ENCODE data around the gene RPL15. TPM values are rescaled to one million over a fixed set of nuclear protein-coding genes. Genes with fewer than 3 reads are reported as not detected.

RPL15 gene
- total RNA-seq, 1 donor from 2014 or later = 1,696 TPM

- intact Hi-C loops (cut with micrococcal nuclease) = no loop called here
- H3K27ac Mint-ChIP-seq = no peak overlapping the region
- H3K27me3 Mint-ChIP-seq (ENCODE audit: insufficient read depth) = no peaks in the 10 kb centered on the region
- H3K36me3 Mint-ChIP-seq (ENCODE audit: low read depth) = peaks cover 5% of the 10 kb centered on the region
- no peak overlapping the region for H3K4me3 Mint-ChIP-seq
- no peak for DNase-seq (ENCODE audit: low spot score)
- H3K9me3 Mint-ChIP-seq = no peaks in the 10 kb centered on the region
- H3K4me1 Mint-ChIP-seq (ENCODE audit: low read depth) = peaks cover 9% of the 10 kb centered on the region
These were observed 43.7 kb downstream of the RPL15 start for GRCh38 chr3:23960649-23961048.

- Mint-ChIP-seq H3K4me1 (ENCODE audit: low read depth) (peaks cover 9% of the 10 kb centered on the region), H3K4me3 (no peak overlapping the region), H3K27ac (no peak overlapping the region), H3K9me3 (no peaks in the 10 kb centered on the region), H3K36me3 (ENCODE audit: low read depth) (peaks cover 5% of the 10 kb centered on the region), H3K27me3 (ENCODE audit: insufficient read depth) (no peaks in the 10 kb centered on the region)
- DNase-seq (ENCODE audit: low spot score) = no peak
- intact Hi-C loops (cut with micrococcal nuclease) = no loop called here
These were observed 44.1 kb downstream of the RPL15 start for GRCh38 chr3:23961066-23961465.

DNA sequence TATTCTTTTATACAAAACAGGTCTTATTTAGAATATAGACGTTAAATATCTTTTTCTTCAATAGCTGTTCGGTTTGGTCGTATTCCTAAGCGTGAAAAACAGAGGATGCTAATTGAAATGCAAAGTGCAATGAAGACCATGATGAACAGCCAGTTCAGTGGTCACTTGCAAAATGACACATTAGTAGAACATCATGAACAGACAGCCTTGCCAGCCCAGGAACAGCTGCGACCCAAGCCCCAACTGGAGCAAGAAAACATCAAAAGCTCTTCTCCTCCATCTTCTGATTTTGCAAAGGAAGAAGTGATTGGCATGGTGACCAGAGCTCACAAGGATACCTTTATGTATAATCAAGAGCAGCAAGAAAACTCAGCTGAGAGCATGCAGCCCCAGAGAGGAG lies 45.0 kb downstream of the RPL15 start:
- no peak for DNase-seq (ENCODE audit: low spot score)
- Mint-ChIP-seq H3K27me3 (ENCODE audit: insufficient read depth) (no peaks in the 10 kb centered on the region), H3K4me3 (no peak overlapping the region), H3K27ac (no peak overlapping the region), H3K36me3 (ENCODE audit: low read depth) (peaks cover 5% of the 10 kb centered on the region), H3K9me3 (no peaks in the 10 kb centered on the region), H3K4me1 (ENCODE audit: low read depth) (peaks cover 9% of the 10 kb centered on the region)
- intact Hi-C loops (cut with micrococcal nuclease) = no loop called here

DNA sequence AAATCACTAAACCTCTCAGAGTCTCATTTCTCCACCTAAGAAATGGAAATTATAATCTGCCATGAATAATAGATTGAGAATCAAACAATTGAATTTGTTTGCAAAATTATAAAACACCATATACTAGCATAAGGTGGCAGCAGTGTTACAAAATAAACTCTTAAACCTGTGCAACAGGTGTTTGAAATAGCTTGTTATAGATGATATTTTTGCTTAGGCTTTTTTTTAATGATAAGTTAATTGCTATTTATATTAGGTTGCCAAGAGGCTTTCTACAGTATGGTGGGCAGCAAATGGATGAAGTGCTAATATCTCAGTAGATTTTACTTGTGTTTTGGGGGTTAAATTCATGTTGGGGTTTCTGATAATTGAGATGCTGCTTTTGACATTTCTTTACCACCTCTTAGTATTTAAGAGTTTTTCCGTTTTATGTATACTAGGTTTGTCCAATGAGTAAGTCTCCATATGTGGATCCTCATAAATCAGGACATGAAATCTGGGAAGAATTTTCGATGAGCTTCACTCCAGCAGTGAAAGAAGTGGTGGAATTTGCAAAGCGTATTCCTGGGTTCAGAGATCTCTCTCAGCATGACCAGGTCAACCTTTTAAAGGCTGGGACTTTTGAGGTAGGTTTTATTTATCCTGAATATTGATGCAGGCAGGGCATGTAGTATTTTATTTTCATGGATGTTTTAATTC lies 47.8 kb downstream of the RPL15 start:
- no peak overlapping the region for H3K4me3 Mint-ChIP-seq
- H3K27ac Mint-ChIP-seq = no peak overlapping the region
- H3K9me3 Mint-ChIP-seq = no peaks in the 10 kb centered on the region
- peaks cover 6% of the 10 kb centered on the region for H3K36me3 Mint-ChIP-seq (ENCODE audit: low read depth)
- intact Hi-C loops (cut with micrococcal nuclease) = no loop called here
- H3K27me3 Mint-ChIP-seq (ENCODE audit: insufficient read depth) = no peaks in the 10 kb centered on the region
- DNase-seq (ENCODE audit: low spot score) = no peak
- H3K4me1 Mint-ChIP-seq (ENCODE audit: low read depth) = peaks cover under 1% of the 10 kb centered on the region

GRCh38 chr3:23966328-23966727 lies 49.4 kb downstream of the RPL15 start:
- Mint-ChIP-seq H3K4me3 (no peak overlapping the region), H3K27me3 (ENCODE audit: insufficient read depth) (no peaks in the 10 kb centered on the region), H3K9me3 (no peaks in the 10 kb centered on the region), H3K36me3 (ENCODE audit: low read depth) (peaks cover 6% of the 10 kb centered on the region), H3K4me1 (ENCODE audit: low read depth) (no peaks in the 10 kb centered on the region), H3K27ac (no peak overlapping the region)
- DNase-seq (ENCODE audit: low spot score) = no peak
- intact Hi-C loops (cut with micrococcal nuclease) = no loop called here

DNA sequence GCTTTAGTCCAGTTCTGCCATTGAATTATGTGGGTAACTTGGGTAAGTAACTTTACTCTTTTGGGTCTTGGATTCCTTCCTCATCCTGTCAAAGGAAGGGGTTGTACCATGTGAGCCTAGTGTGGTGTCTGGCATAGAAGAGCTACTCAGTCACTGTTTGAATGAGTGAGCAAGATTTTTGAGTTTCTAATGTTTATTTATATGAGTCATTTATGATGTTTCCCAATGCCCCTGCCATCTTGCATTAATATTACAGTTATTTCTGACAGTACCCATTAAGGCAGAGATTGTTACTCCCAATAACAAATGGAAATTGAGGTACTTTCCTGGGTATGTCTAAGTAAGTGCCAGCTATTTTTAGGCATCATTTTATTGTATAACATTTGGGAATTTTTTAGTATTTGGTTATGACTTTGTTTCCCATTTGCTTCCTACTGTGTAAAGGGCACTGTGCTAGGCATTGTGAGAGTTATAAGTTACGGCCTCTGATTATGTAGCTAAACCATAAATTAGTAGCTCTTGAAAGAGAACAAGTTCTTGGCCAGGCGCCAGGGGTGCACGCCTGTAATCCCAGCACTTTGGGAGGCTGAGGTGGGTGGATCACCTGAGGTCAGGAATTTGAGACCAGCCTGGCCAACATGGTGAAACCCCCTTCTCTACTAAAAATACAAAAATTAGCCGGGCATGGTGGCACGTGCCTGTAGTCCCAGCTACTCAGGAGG lies 51.7 kb downstream of the RPL15 start:
- Mint-ChIP-seq H3K27ac (no peak overlapping the region), H3K4me3 (no peak overlapping the region), H3K9me3 (no peaks in the 10 kb centered on the region), H3K4me1 (ENCODE audit: low read depth) (no peaks in the 10 kb centered on the region), H3K27me3 (ENCODE audit: insufficient read depth) (no peaks in the 10 kb centered on the region), H3K36me3 (ENCODE audit: low read depth) (peaks cover 5% of the 10 kb centered on the region)
- no peak for DNase-seq (ENCODE audit: low spot score)
- intact Hi-C loops (cut with micrococcal nuclease) = no loop called here

DNA sequence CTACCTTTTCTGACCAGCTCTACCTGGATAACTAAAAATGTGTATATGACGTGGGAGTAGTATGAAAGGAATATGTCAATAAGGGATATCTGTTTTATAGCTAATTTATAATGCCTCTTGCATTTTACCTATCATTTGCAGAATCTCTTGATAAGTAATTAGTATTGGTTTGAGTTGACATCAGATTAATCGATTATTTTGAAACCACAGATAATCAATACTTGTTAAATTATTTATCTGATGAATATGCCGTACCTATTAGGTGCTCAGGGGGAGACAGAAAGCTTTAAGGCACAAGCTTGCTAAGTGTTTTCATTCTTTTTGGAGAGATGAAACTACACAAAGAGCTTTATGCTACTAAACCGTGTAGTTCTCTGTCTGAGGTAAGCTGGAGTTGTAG lies 52.5 kb downstream of the RPL15 start:
- no peak for DNase-seq (ENCODE audit: low spot score)
- Mint-ChIP-seq H3K9me3 (no peaks in the 10 kb centered on the region), H3K36me3 (ENCODE audit: low read depth) (peaks cover 4% of the 10 kb centered on the region)

More for the DNA sequence above, 52.5 kb downstream of the RPL15 start:
- intact Hi-C loops (cut with micrococcal nuclease) = no loop called here
- Mint-ChIP-seq H3K4me3 (no peak overlapping the region), H3K4me1 (ENCODE audit: low read depth) (no peaks in the 10 kb centered on the region), H3K27ac (no peak overlapping the region), H3K27me3 (ENCODE audit: insufficient read depth) (no peaks in the 10 kb centered on the region)

Other genes with a start within 250 kb of the RPL15 start
- gene UBE2E1, start 111.2 kb upstream of the RPL15 start, total RNA-seq = 78.8 and 87.0 TPM in 2 replicates
- 3.9 and 4.5 TPM in 2 replicates for gene NKIRAS1, start 142 bp upstream of the RPL15 start, total RNA-seq
- gene NR1D2, start 28.2 kb downstream of the RPL15 start, total RNA-seq = 3.0 and 4.8 TPM in 2 replicates

Measured in activated T-helper 1 cell treated with anti-CD3 and anti-CD28 coated beads, Interleukin-12 subunit alpha, Interleukin-12 subunit beta, Interleukin-2, Interleukin-4 antibody, amounts not matched to agents 30 ng/mL and 10 ng/mL and 1 ng/mL, durations not matched to agents 14 hours and 24 hours and 36 hours (primary cell).